ENCODE results near the gene ACOT11.

ACOT11 gene

GRCh38 chr1:54591127-54591756, 43.2 kb downstream of the ACOT11 start:
- DNase-seq, result no peak

- DNase-seq, result no peak
Measured at GRCh38 chr1:54593571-54594160, 45.6 kb downstream of the ACOT11 start.

DNA sequence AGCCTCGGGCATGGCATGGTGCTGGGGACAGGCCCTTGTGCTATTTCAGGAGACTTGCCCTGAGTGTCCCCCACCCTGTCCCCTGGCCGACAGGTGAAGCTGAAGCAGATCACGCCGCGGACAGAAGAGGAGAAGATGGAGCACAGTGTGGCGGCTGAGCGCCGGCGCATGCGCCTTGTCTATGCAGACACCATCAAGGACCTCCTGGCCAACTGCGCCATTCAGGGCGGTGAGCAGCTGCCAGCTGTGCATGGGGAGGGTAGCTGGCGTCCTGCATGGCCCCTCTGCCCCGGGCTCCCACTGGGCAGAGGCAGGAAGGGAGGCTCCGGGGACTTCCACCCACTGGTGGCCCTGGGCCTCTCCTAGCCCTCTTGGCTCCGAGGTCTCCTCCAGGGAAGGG, 46.4 kb downstream of the ACOT11 start:
- no peak for DNase-seq

DNA sequence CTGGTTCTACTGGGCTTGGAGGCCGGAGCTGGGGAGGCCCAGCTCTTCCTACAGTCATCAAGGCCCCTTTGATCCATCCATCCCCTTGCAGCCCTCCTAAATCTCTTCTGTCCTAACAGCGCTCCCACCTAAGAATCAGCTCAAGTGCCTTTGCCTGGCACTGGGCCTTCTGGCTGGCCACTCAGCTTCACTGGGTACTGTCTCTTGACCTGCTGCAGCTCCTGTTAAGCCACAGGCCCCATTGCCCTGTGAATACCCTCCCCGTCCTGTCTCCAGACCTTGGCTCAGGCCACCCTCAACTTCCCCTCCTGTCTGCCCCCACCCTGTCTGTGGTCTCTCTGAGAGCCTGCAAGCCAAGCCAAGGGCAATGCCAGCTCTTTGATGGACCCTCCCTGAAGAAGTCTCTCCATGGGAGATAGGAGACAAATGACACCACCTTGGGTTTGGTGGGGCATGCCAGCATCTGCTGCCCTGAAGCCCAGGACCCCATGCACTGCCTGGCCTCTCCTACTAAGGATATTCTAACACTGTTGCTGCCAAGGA, 48.0 kb downstream of the ACOT11 start:
- DNase-seq, result no peak

- DNase-seq, result no peak
Measured at GRCh38 chr1:54596756-54597155, 48.7 kb downstream of the ACOT11 start.

DNA sequence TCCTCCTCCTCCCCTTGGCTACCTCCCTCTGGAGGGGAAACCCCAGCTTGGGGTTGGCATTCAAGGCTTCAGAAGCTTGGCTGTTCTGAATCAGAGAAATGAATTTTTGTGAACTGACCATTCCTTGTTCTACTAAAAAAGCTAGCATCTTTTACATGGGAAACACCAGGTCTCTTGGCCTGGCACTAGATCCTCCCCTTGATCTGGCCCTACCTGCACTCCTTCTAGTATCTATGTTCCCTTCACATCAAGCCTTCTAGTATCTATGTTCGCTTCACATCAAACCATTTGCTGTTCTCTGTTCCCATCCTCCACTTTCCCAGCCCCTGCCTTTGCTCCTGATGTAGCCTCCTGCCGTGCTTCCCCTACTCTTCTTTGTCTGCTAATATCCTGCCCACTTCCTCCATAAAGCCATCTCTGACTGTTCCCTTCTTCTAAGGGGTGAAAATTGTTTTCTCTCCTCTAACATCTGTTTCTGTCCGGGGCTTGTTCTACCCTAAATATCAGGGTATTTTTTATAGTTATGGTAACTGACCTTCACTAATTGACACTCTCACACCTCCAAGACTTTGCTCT, 49.5 kb downstream of the ACOT11 start:
- no peak for DNase-seq

DNA sequence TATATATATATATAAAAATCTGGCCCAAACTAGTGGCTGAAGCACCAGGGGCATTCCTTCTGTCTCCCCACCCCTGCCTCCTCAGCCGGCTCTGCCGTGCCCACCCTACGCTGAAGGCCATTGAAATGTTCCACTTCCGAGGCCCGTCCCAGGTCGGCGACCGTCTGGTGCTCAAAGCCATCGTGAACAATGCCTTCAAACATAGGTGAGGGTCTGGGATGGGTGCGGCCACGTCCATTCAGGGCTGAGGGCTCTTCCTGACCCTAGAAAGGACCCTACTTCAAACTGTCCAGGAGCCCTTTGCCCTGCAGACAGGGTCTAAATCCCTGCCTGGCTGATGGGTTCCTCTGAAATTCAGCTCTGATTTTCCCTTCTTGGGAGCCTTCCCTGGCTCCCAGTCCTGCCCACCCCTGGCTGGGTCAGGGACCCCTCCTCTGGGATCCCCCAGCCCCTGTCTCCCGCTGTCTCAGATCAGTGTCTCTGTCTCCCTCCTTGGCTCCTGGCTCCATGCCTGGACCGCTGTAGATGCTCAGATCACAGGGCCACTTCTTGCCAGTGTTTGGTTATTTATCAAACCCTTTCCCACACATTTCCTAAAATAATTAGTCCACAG, 51.3 kb downstream of the ACOT11 start:
- DNase-seq, result no peak

DNA sequence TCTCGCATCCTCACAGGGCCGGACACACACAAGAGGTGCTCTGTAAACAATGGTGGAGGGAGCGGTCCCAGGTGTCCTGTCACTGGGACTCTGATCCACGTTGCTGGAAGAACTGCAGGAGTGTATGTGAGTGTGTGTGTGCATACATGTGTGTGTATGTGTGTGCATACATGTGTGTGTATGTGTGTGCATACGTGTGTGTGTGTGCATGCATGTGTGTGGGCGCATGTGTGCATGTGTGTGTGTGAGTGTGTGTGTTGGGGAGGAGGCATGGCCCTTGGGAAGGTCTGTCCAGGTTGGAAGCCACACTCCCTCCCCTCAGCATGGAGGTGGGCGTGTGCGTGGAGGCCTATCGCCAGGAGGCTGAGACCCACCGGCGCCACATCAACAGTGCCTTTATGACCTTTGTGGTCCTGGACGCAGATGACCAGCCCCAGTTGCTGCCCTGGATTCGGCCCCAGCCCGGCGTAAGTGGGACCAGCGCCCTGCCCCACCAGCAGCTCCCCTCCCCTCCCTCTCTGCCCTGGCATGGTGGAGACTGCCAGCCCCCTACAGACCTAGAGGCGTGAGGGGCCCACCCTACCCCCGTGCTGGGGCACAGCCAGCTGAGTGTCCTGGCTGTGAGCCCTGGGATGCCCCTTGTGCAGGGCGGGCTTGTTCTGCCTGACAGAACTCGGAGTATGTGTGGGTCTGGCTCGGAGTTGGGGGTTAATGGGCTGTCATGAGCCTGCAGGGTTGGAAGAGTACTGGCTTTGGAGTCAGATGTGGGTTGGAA, 53.1 kb downstream of the ACOT11 start:
- DNase-seq, result no peak

GRCh38 chr1:54601730-54602129, 53.7 kb downstream of the ACOT11 start:
- no peak for DNase-seq

- DNase-seq, result no peak
Measured at GRCh38 chr1:54602554-54602953, 54.5 kb downstream of the ACOT11 start.

GRCh38 chr1:54603241-54603640, 55.2 kb downstream of the ACOT11 start:
- DNase-seq, result no peak

DNA sequence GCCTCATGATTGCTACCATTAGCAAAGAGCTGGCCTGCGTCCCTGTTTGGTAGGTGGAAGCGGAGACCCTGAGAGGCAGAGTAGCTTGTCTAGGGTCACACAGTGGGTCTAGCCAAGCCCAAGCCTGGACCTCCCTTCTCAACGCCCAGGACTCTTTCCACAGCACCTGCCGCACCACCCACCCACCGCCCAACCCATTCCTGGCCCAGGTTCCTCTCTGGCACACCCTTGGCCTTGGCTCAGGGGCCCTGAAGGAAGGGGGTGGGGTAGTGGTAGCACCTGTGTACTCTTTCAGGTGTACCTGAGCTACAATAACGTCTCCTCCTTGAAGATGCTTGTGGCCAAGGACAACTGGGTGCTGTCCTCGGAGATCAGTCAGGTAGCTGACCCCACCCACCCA, 56.0 kb downstream of the ACOT11 start:
- no peak for DNase-seq

GRCh38 chr1:54604572-54605370, 56.7 kb downstream of the ACOT11 start:
- DNase-seq, result peak in 1 of 5 experiments; percentile 71

GRCh38 chr1:54606096-54606989, 58.3 kb downstream of the ACOT11 start:
- no peak for DNase-seq

GRCh38 chr1:54606990-54607325, 58.9 kb downstream of the ACOT11 start:
- no peak for DNase-seq

- DNase-seq, result no peak
Measured at GRCh38 chr1:54607821-54608565, 60.0 kb downstream of the ACOT11 start.

GRCh38 chr1:54608566-54609230, 60.7 kb downstream of the ACOT11 start:
- DNase-seq, result no peak

- DNase-seq, result no peak
Measured at GRCh38 chr1:54609301-54609921, 61.4 kb downstream of the ACOT11 start.

DNA sequence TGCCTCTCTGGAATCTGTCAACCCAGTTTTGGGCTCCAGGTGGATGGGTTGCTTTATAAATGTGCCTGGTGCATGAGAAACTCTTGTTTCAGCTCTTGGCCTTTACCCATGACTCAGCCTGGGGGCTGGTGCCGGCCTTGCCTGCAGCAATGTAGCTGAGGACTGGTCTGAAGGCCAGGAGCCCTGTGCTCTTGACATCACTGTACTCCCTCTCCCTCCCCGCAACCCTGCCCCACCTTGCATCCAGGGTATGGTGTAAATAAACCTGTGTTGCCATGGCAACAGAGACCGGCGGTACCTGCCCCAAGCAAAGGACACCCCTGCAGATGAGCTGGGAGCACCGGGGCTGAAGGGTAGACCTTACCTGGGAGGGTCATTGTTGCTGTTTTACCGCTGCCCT, 62.0 kb downstream of the ACOT11 start:
- no peak for DNase-seq
